K562 (cell line): ENCODE measurements around the gene LUZP1. TPM values are rescaled to one million over a fixed set of nuclear protein-coding genes. Genes with fewer than 3 reads are reported as not detected.

Experiments
- CREB1 ChIP-seq, 2 experiments: sonication (generic) in 1 of 2; formaldehyde crosslinking in 1 of 2; IDR thresholded peaks; 2 replicates each; pipeline versions ENCODE4 v1.6.1 to v1.8.0; 2012 to 2022; ENCODE audit warnings: inconsistent platforms in 1 of 2, mild to moderate bottlenecking in 1 of 2, missing genetic modification reagents in 1 of 2, moderate library complexity in 1 of 2
- EGR1 ChIP-seq: fragments of 450-650 bp; conservative IDR thresholded peaks from 2 replicates; pipeline ENCODE4 v1.6.1; 2017; ENCODE audit warnings: mild to moderate bottlenecking
- ESRRA ChIP-seq: fragments of 450-650 bp; IDR thresholded peaks from 2 replicates; pipeline ENCODE4 v1.6.1; 2014; ENCODE audit warnings: low read depth, mild to moderate bottlenecking, moderate library complexity, borderline replicate concordance
- ETV1 ChIP-seq: fragments of 450-650 bp; conservative IDR thresholded peaks from 2 replicates; pipeline ENCODE4 v1.6.1; 2016; ENCODE audit warnings: missing genetic modification characterization, control low read depth, low read depth, missing compliant biosample characterization
- FOXJ2 ChIP-seq: fragments of 200-800 bp; sonication (Bioruptor generic); IDR thresholded peaks from 2 replicates; pipeline ENCODE4 v1.6.1; 2016; ENCODE audit warnings: missing genetic modification characterization, missing compliant biosample characterization
- MYC ChIP-seq, 2 experiments: fragments of 250-450 bp in 1 of 2; sonication (Bioruptor Pico) in 1 of 2; IDR thresholded peaks; 2 replicates each; pipeline versions ENCODE4 v1.5.1 to v1.6.1; 2012 to 2021; ENCODE audit warnings: low read depth in 2 of 2, borderline replicate concordance in 1 of 2, improper control_type of control experiment in 1 of 2, low read length in 1 of 2, mild to moderate bottlenecking in 1 of 2, moderate library complexity in 1 of 2
- NR2C2 ChIP-seq, 2 experiments: fragments of 200-800 bp in 1 of 2; sonication (Bioruptor generic) in 1 of 2; sonication (generic) in 1 of 2; formaldehyde crosslinking in 1 of 2; IDR thresholded peaks; 2 replicates each; pipeline versions ENCODE4 v1.6.1 to v1.8.0; 2016 to 2022; ENCODE audit warnings: mild to moderate bottlenecking in 1 of 2, missing compliant biosample characterization in 1 of 2, missing genetic modification characterization in 1 of 2, missing genetic modification reagents in 1 of 2
- PCBP2 ChIP-seq: fragments of 200-400 bp; formaldehyde crosslinking; IDR thresholded peaks from 2 replicates; pipeline ENCODE4 v1.6.1; 2018; ENCODE audit warnings: low read length, low read depth, mild to moderate bottlenecking, moderate library complexity; ENCODE audit not compliant: poor library complexity, severe bottlenecking
- PHF20 ChIP-seq: fragments of 450-650 bp; IDR thresholded peaks from 2 replicates; pipeline ENCODE4 v1.6.1; 2018; ENCODE audit not compliant: partially characterized antibody
- SAFB ChIP-seq: fragments of 200-400 bp; formaldehyde crosslinking; IDR thresholded peaks from 2 replicates; pipeline ENCODE4 v1.6.1; 2017; ENCODE audit warnings: low read depth, low read length, borderline replicate concordance
- SAFB2 ChIP-seq: fragments of 200-400 bp; formaldehyde crosslinking; IDR thresholded peaks from 2 replicates; pipeline ENCODE4 v1.6.1; 2018; ENCODE audit warnings: borderline replicate concordance, low read length, low read depth, moderate library complexity; ENCODE audit not compliant: severe bottlenecking
- SAP30 ChIP-seq: fragments of 200-600 bp; sonication (generic); IDR thresholded peaks from 2 replicates; pipeline ENCODE4 v1.6.1; 2012; ENCODE audit warnings: borderline replicate concordance, low read depth, mild to moderate bottlenecking, moderate library complexity, low read length, control low read depth, inconsistent platforms; ENCODE audit not compliant: insufficient read depth, poor library complexity, severe bottlenecking
- SIRT6 ChIP-seq: IDR thresholded peaks from one replicate; pipeline ENCODE4 v1.6.1; 2012; ENCODE audit warnings: low read depth, mild to moderate bottlenecking, control low read depth, inconsistent platforms, low read length, moderate library complexity
- TCFL5 ChIP-seq: fragments of 250-450 bp; sonication (Bioruptor Pico); conservative IDR thresholded peaks from 2 replicates; pipeline ENCODE4 v1.6.1; 2021; ENCODE audit warnings: mild to moderate bottlenecking, moderate library complexity, matching md5 sums
- ZC3H11A ChIP-seq: IDR thresholded peaks from 2 replicates; pipeline ENCODE4 v1.6.1; 2012; ENCODE audit warnings: low read depth, low read length, improper control_type of control experiment
- ZNF384 ChIP-seq: IDR thresholded peaks from 2 replicates; pipeline ENCODE4 v1.6.1; 2012; ENCODE audit warnings: low read depth, low read length, improper control_type of control experiment
- ZNF436 ChIP-seq: fragments of 250-450, 450-650 bp; sonication (Bioruptor Pico); formaldehyde crosslinking; IDR thresholded peaks from 2 replicates; pipeline ENCODE4 v1.7.0; 2020; ENCODE audit warnings: mild to moderate bottlenecking
- ZNF57 ChIP-seq: fragments of 450-650 bp; formaldehyde crosslinking; IDR thresholded peaks from 2 replicates; pipeline ENCODE4 v1.4.0; 2020; ENCODE audit warnings: mild to moderate bottlenecking, moderate library complexity
- polyA plus RNA-seq, 8 experiments: library from polyadenylated mRNA; depleted of rRNA in 4 of 8; stranded (reverse) in 5 of 8; unstranded in 3 of 8; fragments of >200 nt; fragmentation: Nextera tagmentation in 2 of 8; fragmentation: Illumina TruSeq in 1 of 8; extraction: Ambion mirVana in 2 of 8; extraction: Trizol in 1 of 8; gene quantifications; 2 replicates each; pipeline versions ENCODE4 v1.2.1 to v1.2.3, GENCODE V29; 2011 to 2014; ENCODE audit warnings: inconsistent platforms in 1 of 8, missing spikeins in 1 of 8
- total RNA-seq, 7 experiments: library from RNA; depleted of rRNA in 6 of 7; stranded (reverse); fragments of >200 nt in 6 of 7; fragmentation: Illumina TruSeq in 2 of 7; extraction: Trizol in 2 of 7; gene quantifications; 2 replicates each; pipeline versions ENCODE4 v1.2.1 to v1.2.3, GENCODE V29; 2011 to 2021; ENCODE audit warnings: low replicate concordance in 1 of 7
- TF ChIP-seq, protein P1 (sequence below): fragments of 250-450 bp; sonication (Bioruptor Pico); IDR thresholded peaks from 2 replicates; pipeline ENCODE4 v1.9.0; 2021; ENCODE audit warnings: mild to moderate bottlenecking
- TF ChIP-seq, protein P2 (sequence below): fragments of 250-450 bp; sonication (Bioruptor Pico); IDR thresholded peaks from 2 replicates; pipeline ENCODE4 v1.5.0; 2021
- TF ChIP-seq, protein P3 (sequence below), 2 experiments: fragments of 450-650 bp in 1 of 2; sonication (generic) in 1 of 2; formaldehyde crosslinking; conservative IDR thresholded peaks; 2 replicates each; pipeline versions ENCODE4 v1.4.0 to v1.8.1; 2020 to 2022; ENCODE audit warnings: mild to moderate bottlenecking in 1 of 2, missing genetic modification reagents in 1 of 2
- TF ChIP-seq, protein P4 (sequence below): fragments of 250-450 bp; sonication (Bioruptor Pico); IDR thresholded peaks from 2 replicates; pipeline ENCODE4 v1.9.0; 2021; ENCODE audit warnings: mild to moderate bottlenecking, inconsistent platforms

The LUZP1 gene
- total and polyA plus RNA-seq, 9 of the 15 experiments (the other 6 are each of a cell fraction or from before 2014, with no cell fraction given): 6.5 to 19.1 (median 12.4) TPM

DNA sequence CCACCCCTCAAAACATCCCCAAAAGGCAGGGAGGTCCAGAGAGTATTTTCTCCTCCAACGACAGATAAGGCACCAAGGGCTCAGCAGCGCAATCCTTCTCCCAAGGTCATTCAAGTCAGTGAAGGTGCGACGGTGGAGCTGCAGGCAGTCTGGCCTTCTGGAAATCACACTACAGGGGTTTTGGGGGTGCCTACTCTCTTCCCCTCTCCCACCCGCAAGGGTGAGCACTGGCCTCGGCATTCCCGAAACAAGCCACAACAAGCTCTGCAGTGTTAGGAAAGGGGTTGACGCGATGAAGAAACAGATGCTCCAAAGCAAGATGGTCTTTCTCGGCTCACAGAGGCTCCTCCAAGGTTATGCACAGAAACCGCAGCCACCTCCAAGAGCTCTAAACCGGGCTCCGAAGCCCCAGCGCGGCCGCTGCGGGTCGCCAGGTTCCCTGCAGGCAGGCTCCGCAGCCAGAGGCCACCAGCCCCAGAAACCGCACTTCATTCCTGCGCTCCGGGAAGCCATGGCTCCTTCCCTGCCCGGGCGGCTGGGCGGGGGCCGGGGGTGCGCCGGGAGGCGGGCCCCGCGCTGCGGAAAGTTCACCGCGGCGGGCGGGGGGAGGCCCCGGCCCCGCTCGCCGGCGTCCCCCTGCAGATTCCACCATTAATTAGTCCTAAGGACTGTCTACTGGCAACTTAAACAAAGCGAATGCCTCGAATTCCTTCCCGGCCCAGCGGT, 1.1 kb downstream of the LUZP1 start (continued):
- TF ChIP-seq ZC3H11A (no peak), FOXJ2 (no peak), ESRRA (peak; percentile 99), SAP30 (peak; percentile 10), TCFL5 (CRISPR knock-in tag) (no peak), MYC (IDR thresholded peaks at IDR 0.05; ENCODE audit: low read depth, low read length) (no peak; the same call in 1 of the 2 replicates), MYC (CRISPR knock-in tag; IDR thresholded peaks at IDR 0.05; ENCODE audit: borderline replicate concordance, low read depth) (no peak), NR2C2 (CRISPR knock-in tag; IDR thresholded peaks at IDR 0.05) (no peak), NR2C2 (tag; IDR thresholded peaks at IDR 0.05) (peak; percentile 49; the same call in 1 of the 2 replicates), PHF20 (no peak), ZNF57 (no peak), ETV1 (tag) (no peak), SIRT6 (no peak), ZNF384 (no peak), SAFB2 (no peak), ZNF436 (CRISPR knock-in tag) (no peak), SAFB (no peak), CREB1 (IDR thresholded peaks at IDR 0.05) (no peak), CREB1 (CRISPR knock-in tag; IDR thresholded peaks at IDR 0.05) (no peak), EGR1 (no peak), PCBP2 (no peak)
- TF ChIP-seq, protein P1, sequence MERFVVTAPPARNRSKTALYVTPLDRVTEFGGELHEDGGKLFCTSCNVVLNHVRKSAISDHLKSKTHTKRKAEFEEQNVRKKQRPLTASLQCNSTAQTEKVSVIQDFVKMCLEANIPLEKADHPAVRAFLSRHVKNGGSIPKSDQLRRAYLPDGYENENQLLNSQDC (CRISPR knock-in tag): no peak
- TF ChIP-seq, protein P2, sequence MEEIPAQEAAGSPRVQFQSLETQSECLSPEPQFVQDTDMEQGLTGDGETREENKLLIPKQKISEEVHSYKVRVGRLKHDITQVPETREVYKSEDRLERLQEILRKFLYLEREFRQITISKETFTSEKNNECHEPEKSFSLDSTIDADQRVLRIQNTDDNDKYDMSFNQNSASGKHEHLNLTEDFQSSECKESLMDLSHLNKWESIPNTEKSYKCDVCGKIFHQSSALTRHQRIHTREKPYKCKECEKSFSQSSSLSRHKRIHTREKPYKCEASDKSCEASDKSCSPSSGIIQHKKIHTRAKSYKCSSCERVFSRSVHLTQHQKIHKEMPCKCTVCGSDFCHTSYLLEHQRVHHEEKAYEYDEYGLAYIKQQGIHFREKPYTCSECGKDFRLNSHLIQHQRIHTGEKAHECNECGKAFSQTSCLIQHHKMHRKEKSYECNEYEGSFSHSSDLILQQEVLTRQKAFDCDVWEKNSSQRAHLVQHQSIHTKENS (CRISPR knock-in tag): no peak
- TF ChIP-seq, protein P3, sequence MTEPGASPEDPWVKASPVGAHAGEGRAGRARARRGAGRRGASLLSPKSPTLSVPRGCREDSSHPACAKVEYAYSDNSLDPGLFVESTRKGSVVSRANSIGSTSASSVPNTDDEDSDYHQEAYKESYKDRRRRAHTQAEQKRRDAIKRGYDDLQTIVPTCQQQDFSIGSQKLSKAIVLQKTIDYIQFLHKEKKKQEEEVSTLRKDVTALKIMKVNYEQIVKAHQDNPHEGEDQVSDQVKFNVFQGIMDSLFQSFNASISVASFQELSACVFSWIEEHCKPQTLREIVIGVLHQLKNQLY (CRISPR knock-in tag; conservative IDR thresholded peaks at IDR 0.05): no peak
- TF ChIP-seq, protein P4, sequence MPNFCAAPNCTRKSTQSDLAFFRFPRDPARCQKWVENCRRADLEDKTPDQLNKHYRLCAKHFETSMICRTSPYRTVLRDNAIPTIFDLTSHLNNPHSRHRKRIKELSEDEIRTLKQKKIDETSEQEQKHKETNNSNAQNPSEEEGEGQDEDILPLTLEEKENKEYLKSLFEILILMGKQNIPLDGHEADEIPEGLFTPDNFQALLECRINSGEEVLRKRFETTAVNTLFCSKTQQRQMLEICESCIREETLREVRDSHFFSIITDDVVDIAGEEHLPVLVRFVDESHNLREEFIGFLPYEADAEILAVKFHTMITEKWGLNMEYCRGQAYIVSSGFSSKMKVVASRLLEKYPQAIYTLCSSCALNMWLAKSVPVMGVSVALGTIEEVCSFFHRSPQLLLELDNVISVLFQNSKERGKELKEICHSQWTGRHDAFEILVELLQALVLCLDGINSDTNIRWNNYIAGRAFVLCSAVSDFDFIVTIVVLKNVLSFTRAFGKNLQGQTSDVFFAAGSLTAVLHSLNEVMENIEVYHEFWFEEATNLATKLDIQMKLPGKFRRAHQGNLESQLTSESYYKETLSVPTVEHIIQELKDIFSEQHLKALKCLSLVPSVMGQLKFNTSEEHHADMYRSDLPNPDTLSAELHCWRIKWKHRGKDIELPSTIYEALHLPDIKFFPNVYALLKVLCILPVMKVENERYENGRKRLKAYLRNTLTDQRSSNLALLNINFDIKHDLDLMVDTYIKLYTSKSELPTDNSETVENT: 0 out of 2 replicates have a peak, but pooled peaks have one; percentile 51
